Heart left ventricle (tissue), 13 donors: ENCODE data around the gene KCNMB4.

Experiments
- POLR2A ChIP-seq, 2 donors: fragments of 450-650 bp; IDR thresholded peaks; one replicate each; pipeline ENCODE4 v1.6.1; 2017; ENCODE audit warnings: antibody characterized with exemption in 2 of 2, mild to moderate bottlenecking in 2 of 2, moderate library complexity in 2 of 2
- TF ChIP-seq, protein P1 (sequence below), 12 donors: fragments of 200-600 bp; sonication (generic) in 4 of 12; IDR thresholded peaks; one replicate each; pipeline versions ENCODE4 v1.5.0 to v1.8.0; 2018 to 2022; ENCODE audit warnings: antibody characterized with exemption in 12 of 12, mild to moderate bottlenecking in 5 of 12
- donor health status: ischemic (EF 13 %, LVEDD 7.1; RV severe dilation, severe dysfunction).
- donor health status: DM: no; HTN: yes; CAD: no.
- donor health status: DM: no; HTN: no; CAD: no.
- donor health status: ischemic (EF 25% LVEDD 6.9; RV normal size, moderate dysfunction).
- donor health status: ischemic (EF 25% LVEDD 5.7; RV mildly dilated, moderate dysfunction).
- donor health status: ischemic (EF 35%, LVEDD 5.7; RV mildly dilated, moderate dysfunction).
- donor health status: nonischemic (EF 11% LVEDD 7.7; RV severe dilation, severe dysfunction).
- donor health status: DM: yes; HTN: yes; CAD: no.
- donor health status: PGD.
- donor health status: ischemic (EF 29% LVEDD 5.4; RV normal size, mild dysfunction).
- donor health status: nonischemic (EF 23%, LVEDD 6.1; RV moderate dilation, normal function).

DNA sequence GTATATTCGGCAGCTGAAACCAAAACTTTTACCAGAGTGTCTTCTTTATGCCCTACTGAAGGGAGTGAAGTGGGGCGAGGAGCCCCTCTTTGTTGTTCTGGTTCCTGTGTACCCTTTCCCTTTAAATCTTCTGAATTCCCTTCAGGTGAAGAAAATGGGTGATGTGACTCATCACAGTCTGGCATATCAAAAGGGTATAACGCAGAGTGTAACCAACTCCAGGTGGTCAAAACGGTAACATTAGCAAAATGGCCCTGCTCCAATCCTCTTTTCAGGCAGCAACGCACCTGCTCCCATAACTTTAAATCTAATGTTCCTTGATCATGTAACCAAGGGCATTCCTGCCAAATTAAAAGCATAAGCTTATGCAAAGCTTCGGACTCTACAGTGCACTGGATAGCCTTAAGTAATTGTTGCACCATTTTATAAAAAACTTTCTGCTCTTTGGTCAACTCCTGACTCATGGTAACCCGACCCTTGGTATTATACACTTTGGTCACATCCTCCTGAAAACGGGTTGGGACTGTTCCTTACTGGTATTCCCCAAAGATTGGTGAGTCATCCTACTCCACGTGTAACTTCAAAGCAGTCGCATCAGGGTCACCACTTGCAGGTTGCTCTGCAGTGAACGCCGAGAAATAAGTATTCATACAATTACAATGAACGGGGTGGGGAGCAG, 83.1 kb downstream of the KCNMB4 start:
- TF ChIP-seq, protein P1, sequence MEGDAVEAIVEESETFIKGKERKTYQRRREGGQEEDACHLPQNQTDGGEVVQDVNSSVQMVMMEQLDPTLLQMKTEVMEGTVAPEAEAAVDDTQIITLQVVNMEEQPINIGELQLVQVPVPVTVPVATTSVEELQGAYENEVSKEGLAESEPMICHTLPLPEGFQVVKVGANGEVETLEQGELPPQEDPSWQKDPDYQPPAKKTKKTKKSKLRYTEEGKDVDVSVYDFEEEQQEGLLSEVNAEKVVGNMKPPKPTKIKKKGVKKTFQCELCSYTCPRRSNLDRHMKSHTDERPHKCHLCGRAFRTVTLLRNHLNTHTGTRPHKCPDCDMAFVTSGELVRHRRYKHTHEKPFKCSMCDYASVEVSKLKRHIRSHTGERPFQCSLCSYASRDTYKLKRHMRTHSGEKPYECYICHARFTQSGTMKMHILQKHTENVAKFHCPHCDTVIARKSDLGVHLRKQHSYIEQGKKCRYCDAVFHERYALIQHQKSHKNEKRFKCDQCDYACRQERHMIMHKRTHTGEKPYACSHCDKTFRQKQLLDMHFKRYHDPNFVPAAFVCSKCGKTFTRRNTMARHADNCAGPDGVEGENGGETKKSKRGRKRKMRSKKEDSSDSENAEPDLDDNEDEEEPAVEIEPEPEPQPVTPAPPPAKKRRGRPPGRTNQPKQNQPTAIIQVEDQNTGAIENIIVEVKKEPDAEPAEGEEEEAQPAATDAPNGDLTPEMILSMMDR (IDR thresholded peaks at IDR 0.05) = no peak
- no peak for TF ChIP-seq POLR2A (IDR thresholded peaks at IDR 0.05)
